ENCODE data around the gene VASN. TPM values are rescaled to one million over a fixed set of nuclear protein-coding genes. Genes with fewer than 3 reads are reported as not detected.

VASN gene
- total RNA-seq, 1 donor from 2014 or later, result 0.16 TPM

- Mint-ChIP-seq H3K36me3 (ENCODE audit: low read depth) (peaks cover 8% of the 10 kb centered on the region), H3K27me3 (no peaks in the 10 kb centered on the region), H3K9me3 (no peaks in the 10 kb centered on the region), H3K27ac (peak overlapping the region; percentile 12), H3K4me1 (peaks cover 10% of the 10 kb centered on the region), H3K4me3 (no peak overlapping the region)
- intact Hi-C loops (cut with micrococcal nuclease), result loop anchor here (5.0 to 10.0 kb wide), 2 partner anchors 49 to 121 kb away; partner anchors contain the start of genes HMOX2 and NMRAL1
- DNase-seq, result no peak
Observed at GRCh38 chr16:4353675-4354074, 18.0 kb upstream of the VASN start.

- no peaks in the 10 kb centered on the region for H3K9me3 Mint-ChIP-seq
- no peak for DNase-seq
- H3K36me3 Mint-ChIP-seq (ENCODE audit: low read depth), result peaks cover 13% of the 10 kb centered on the region
- no peak overlapping the region for H3K4me3 Mint-ChIP-seq
- no peak overlapping the region for H3K27ac Mint-ChIP-seq
- H3K27me3 Mint-ChIP-seq, result no peaks in the 10 kb centered on the region
- intact Hi-C loops (cut with micrococcal nuclease), result loop anchor here (5.0 to 10.0 kb wide), 2 partner anchors 48 to 120 kb away; partner anchors contain the start of genes HMOX2 and NMRAL1
- peaks cover 10% of the 10 kb centered on the region for H3K4me1 Mint-ChIP-seq
Observed at GRCh38 chr16:4354512-4355409, 16.9 kb upstream of the VASN start.

- no peak for DNase-seq
- peaks cover 20% of the 10 kb centered on the region for H3K36me3 Mint-ChIP-seq (ENCODE audit: low read depth)
- H3K27me3 Mint-ChIP-seq, result no peaks in the 10 kb centered on the region
- no peak overlapping the region for H3K4me3 Mint-ChIP-seq
- peaks cover 1% of the 10 kb centered on the region for H3K4me1 Mint-ChIP-seq
- intact Hi-C loops (cut with micrococcal nuclease), result loop anchor here (10.0 kb wide), 1 partner anchor 118 kb away; the partner anchor contains the start of genes HMOX2 and NMRAL1
- no peaks in the 10 kb centered on the region for H3K9me3 Mint-ChIP-seq
- no peak overlapping the region for H3K27ac Mint-ChIP-seq
Observed at GRCh38 chr16:4356820-4357219, 14.8 kb upstream of the VASN start.

DNA sequence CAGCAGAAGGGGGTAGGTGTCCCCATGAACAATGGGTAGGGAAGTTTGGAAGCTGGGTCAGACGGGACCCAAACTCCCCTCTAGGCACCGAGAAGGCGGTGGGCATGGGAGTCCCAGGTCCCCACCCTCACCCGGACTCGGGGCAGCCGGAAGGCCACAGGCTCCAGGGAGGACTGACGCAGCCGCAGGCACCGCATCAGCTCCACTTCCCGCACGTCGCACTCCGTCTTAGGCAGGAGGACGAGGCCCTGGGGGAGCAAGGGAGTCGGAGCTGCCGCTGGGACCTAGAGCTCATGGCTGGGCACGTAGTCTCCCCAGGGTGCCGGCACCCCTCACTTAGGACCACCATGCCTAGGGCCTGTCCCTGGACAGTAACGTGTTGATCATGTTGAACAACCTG, 13.4 kb upstream of the VASN start:
- Mint-ChIP-seq H3K36me3 (ENCODE audit: low read depth) (peaks cover 27% of the 10 kb centered on the region), H3K27ac (no peak overlapping the region), H3K9me3 (no peaks in the 10 kb centered on the region), H3K27me3 (no peaks in the 10 kb centered on the region), H3K4me1 (no peaks in the 10 kb centered on the region), H3K4me3 (no peak overlapping the region)
- DNase-seq, result no peak
- intact Hi-C loops (cut with micrococcal nuclease), result loop anchor here (10.0 kb wide), 1 partner anchor 117 kb away; the partner anchor contains the start of genes HMOX2 and NMRAL1

DNA sequence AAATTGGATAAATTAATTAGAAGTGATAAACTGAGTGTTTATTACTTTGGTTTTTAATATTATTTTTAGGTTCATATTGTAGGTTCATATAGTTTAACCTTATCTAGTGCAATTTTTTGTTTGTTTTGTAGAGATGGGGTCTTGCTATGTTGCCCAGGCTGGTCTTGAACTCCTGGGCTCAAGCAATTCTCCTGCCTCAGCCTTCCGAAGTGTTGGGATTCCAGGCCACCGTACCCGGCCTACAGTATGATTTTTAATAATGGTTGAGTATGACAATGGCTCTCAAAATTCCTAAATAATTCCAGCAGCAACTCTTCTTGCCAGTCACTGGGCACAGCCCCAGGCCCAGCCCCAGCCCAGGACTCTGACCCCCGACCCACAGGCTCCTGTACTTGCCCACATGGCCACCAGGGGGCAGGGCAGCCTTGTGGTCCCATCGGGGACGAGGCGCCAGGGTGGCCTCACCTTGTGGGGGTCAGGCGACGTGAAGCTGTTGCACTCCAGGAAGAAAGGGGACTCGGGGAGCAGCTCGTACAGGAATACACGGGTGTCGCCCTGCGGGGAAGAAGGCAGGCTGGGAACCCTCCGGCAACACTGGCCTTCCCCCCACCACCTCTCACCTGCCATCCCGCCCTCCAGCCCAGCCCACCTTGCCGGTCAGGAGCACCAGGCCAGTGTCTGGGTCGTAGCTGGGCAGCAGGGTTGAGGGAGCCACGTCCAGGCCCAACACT, 12.7 kb upstream of the VASN start:
- Mint-ChIP-seq H3K9me3 (no peaks in the 10 kb centered on the region), H3K4me1 (no peaks in the 10 kb centered on the region), H3K27ac (no peak overlapping the region), H3K4me3 (no peak overlapping the region), H3K36me3 (ENCODE audit: low read depth) (peaks cover 33% of the 10 kb centered on the region), H3K27me3 (no peaks in the 10 kb centered on the region)
- intact Hi-C loops (cut with micrococcal nuclease), result loop anchor here (10.0 kb wide), 1 partner anchor 116 kb away; the partner anchor contains the start of genes HMOX2 and NMRAL1
- peak; percentile 90 for DNase-seq

DNA sequence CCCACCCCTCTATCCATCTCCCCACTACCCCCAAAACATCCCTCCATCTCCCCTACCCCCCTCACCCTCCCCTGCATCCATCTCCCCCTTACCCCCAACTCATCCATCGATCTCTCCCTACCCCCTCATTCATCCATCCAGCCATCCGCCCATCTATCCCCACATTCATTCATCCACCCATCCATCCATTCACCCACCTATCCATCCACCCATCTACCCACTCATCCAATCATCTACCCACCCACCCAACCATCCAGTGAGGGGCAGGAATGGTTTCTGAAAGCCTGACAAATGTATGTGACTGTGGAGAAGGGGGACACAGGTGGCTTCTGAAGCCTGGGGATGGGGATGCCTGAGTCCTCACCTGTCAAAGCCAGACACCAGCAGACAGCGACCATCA, 11.7 kb upstream of the VASN start:
- H3K27ac Mint-ChIP-seq, result no peak overlapping the region
- H3K27me3 Mint-ChIP-seq, result no peaks in the 10 kb centered on the region
- H3K4me1 Mint-ChIP-seq, result no peaks in the 10 kb centered on the region
- no peaks in the 10 kb centered on the region for H3K9me3 Mint-ChIP-seq
- intact Hi-C loops (cut with micrococcal nuclease), result loop anchor here (2.0 to 10.0 kb wide), 2 partner anchors 43 to 115 kb away; partner anchors contain the start of genes HMOX2 and NMRAL1
- no peak overlapping the region for H3K4me3 Mint-ChIP-seq
- no peak for DNase-seq
- peaks cover 33% of the 10 kb centered on the region for H3K36me3 Mint-ChIP-seq (ENCODE audit: low read depth)

- no peaks in the 10 kb centered on the region for H3K4me1 Mint-ChIP-seq
- H3K27me3 Mint-ChIP-seq, result no peaks in the 10 kb centered on the region
- H3K9me3 Mint-ChIP-seq, result no peaks in the 10 kb centered on the region
- H3K27ac Mint-ChIP-seq, result no peak overlapping the region
- no peak overlapping the region for H3K4me3 Mint-ChIP-seq
- H3K36me3 Mint-ChIP-seq (ENCODE audit: low read depth), result peaks cover 34% of the 10 kb centered on the region
- peak; percentile 72 for DNase-seq
- intact Hi-C loops (cut with micrococcal nuclease), result loop anchor here (2.0 kb wide), 1 partner anchor 42 kb away; no protein-coding TSS in a partner anchor
Observed at GRCh38 chr16:4360538-4361021, 11.1 kb upstream of the VASN start.

DNA sequence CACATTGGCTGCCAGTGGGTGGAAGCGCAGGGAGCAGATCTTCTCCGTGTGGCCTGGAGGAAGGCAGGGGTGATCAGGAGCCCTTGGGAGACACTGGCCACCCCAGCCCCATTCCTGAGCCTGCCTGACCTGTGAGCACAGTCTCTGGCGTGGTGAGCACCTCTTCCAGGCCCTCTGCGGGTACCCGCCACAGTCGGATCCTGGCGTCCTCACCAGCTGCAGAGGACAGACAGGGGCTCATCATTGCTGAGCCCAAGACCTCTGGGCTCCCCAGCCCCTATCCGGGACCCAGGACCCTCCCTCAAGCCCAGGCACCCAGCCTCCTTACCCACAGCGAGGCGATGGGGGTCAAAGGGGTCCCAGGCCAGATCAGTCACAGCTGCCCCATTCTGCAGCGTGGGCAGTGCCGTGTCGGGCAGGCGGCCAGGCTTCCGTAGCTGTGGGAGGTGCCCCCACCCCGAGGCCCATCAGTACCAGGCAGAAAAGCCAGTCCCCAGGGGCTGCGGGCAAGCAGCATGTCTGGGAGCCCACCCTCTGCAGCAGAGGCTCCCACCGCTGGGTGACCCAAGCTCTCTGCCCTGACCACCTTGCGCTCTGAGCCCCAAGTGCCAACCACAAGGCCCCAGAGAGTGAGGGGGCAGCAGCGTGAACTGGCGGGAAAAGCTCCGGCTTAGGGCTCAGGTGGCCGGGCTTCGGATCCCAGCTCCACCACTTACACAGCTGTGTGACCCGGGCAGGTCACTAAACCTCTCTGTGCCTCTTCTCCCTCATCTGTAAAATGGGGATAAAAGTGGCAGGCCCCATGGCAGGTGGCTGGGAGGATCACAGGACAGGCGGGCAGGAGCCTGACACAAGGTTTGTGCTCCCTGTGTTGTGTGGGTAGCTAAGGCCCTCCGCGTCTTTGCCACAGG, 10.4 kb upstream of the VASN start:
- Mint-ChIP-seq H3K27me3 (no peaks in the 10 kb centered on the region), H3K4me1 (no peaks in the 10 kb centered on the region), H3K36me3 (ENCODE audit: low read depth) (peaks cover 35% of the 10 kb centered on the region), H3K9me3 (no peaks in the 10 kb centered on the region), H3K4me3 (no peak overlapping the region), H3K27ac (no peak overlapping the region)
- no peak for DNase-seq
- intact Hi-C loops (cut with micrococcal nuclease), result loop anchor here (2.0 kb wide), 1 partner anchor 42 kb away; no protein-coding TSS in a partner anchor

- Mint-ChIP-seq H3K4me3 (no peak overlapping the region), H3K27me3 (no peaks in the 10 kb centered on the region), H3K9me3 (no peaks in the 10 kb centered on the region), H3K4me1 (no peaks in the 10 kb centered on the region), H3K27ac (no peak overlapping the region), H3K36me3 (ENCODE audit: low read depth) (peaks cover 35% of the 10 kb centered on the region)
- no peak for DNase-seq
- intact Hi-C loops (cut with micrococcal nuclease), result loop anchor here (2.0 kb wide), 1 partner anchor 41 kb away; no protein-coding TSS in a partner anchor
Observed at GRCh38 chr16:4361944-4362311, 9.7 kb upstream of the VASN start.

DNA sequence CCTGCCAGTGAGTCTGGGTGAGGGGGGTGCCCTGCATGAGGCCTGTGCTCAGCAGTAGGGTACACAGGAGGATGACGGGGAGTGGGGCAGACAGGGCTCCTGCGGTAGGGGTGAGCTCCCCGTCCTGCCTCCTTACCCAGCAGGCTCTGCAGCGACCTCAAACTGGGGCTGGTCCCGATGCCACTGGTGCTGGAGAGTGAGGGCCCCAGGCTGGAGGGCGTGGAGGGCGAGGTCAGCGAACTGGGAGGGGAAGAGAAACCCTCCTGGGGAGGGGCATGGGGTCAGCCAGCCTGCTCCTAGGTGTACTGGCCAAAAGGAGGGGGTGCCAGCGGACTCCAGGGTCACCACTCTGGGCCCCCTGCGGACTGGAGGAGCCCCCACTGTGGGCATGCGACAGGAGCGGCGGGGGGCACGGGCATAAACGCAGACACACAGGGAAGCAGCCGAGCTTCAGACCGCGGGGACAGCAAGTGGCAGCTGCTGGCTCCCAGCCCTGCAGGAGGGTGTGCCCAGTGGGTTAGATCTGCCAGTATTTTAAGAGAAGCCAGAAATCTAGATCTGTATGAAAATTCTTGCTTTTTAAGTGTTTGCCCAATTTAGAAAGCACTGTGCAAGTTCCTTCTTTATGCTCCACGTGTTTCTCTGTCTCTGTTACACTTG, 9.0 kb upstream of the VASN start:
- no peak overlapping the region for H3K4me3 Mint-ChIP-seq
- H3K27ac Mint-ChIP-seq, result no peak overlapping the region
- H3K9me3 Mint-ChIP-seq, result no peaks in the 10 kb centered on the region
- H3K27me3 Mint-ChIP-seq, result no peaks in the 10 kb centered on the region
- DNase-seq, result no peak
- peaks cover 31% of the 10 kb centered on the region for H3K36me3 Mint-ChIP-seq (ENCODE audit: low read depth)
- intact Hi-C loops (cut with micrococcal nuclease), result no loop called here
- H3K4me1 Mint-ChIP-seq, result no peaks in the 10 kb centered on the region

DNA sequence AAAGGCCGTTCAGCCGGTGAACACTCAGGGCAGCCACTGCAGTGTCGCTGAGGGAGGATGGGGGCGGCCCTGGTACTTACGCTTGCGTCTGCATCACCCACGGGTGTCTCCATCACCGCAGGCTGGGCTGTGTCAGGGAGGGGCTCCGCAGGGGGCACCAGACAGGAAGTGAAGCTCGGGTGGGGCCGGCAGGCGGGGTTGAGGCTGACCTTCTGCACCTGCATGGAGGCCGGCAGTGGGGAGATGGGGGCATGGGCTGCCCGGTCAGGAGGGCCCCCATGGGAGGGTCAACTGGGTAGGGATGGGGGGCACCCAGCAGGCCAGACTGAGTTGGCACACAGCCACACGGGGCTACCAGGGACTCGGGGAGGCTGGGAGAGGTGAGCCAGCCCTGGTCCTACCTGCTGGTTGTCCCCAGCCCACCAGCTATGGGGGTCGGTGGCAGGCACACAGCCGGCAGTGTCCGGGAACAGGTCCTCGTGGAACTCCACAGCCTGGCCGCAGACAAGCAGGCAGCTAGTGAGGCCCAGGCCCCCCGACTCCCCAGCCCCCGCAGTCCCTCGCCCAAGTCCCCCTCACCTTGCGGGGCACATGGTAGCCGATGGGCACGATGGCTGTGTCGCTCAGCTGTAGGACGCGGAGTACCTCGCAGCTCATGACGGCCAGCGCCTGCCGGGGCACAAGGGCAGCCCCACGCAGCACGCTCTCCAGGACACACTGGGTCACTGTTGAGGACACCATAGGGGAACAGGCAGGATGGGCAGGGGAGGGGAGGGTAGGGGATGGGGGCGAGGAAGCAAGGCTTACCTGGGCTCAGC, 7.2 kb upstream of the VASN start:
- H3K4me3 Mint-ChIP-seq, result no peak overlapping the region
- H3K36me3 Mint-ChIP-seq (ENCODE audit: low read depth), result peaks cover 29% of the 10 kb centered on the region
- no peak overlapping the region for H3K27ac Mint-ChIP-seq
- DNase-seq, result no peak
- H3K27me3 Mint-ChIP-seq, result no peaks in the 10 kb centered on the region
- no peaks in the 10 kb centered on the region for H3K9me3 Mint-ChIP-seq
- no peaks in the 10 kb centered on the region for H3K4me1 Mint-ChIP-seq
- intact Hi-C loops (cut with micrococcal nuclease), result no loop called here

GRCh38 chr16:4365014-4365406, 6.6 kb upstream of the VASN start:
- Mint-ChIP-seq H3K36me3 (ENCODE audit: low read depth) (peaks cover 27% of the 10 kb centered on the region), H3K27ac (no peak overlapping the region)
- DNase-seq, result no peak

More at GRCh38 chr16:4365014-4365406, 6.6 kb upstream of the VASN start:
- Mint-ChIP-seq H3K4me1 (no peaks in the 10 kb centered on the region), H3K9me3 (no peaks in the 10 kb centered on the region), H3K4me3 (no peak overlapping the region), H3K27me3 (no peaks in the 10 kb centered on the region)
- intact Hi-C loops (cut with micrococcal nuclease), result no loop called here
